NCI-H510A treated with DMSO at 0.1 percent for 48 hours (cell line): Measurements from ENCODE around the gene KRTAP3-3.
"Not testable (repeated sequence)": the region's sequence is repeated elsewhere in the genome, so short reads cannot be mapped to it uniquely, and the experiment has no call there.

Experiments
- DNase-seq: peaks from one replicate; lab custom pipeline; 2025; lab: John Stamatoyannopoulos, UW

KRTAP3-3 gene

DNA sequence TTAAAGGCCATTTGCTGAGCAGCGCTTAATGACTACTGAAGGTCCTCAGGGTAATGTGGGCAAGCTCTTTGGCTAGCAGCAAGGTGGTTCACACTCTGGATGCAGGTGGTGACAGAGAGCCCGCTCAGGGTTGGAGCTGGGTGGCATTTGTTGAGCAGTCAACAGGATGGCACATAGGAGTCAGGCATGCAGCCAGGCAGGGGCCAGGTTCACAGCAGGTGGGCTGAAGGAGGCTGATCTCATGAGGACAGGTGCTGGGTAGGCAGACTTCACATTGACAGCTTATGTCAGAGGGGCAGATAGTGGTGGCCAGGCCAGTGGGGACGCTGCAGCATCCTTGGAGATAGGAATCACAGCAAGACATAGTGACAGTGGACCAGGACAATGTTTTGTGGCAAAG, 10.4 kb upstream of the KRTAP3-3 start:
- peak; percentile 65 for DNase-seq

DNA sequence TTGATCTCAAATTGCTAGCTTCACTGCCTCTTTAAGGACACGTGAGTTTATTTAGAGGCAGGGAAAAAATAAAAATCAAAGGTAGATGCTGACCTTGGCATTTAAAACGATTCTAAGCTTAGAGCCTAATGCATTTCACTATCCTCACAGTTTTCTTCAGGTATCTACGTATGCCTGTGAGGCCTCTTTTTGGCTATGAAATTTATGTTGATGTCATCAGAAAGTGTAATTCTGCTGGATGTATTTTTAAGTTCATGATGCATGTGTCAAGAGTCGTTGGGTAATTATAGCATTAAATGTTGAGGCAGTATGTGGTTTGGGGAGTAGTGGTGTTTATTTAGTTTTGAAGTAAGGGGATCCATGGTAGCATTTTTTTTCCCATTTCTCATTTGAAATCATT, 10.0 kb upstream of the KRTAP3-3 start:
- DNase-seq = no peak

DNA sequence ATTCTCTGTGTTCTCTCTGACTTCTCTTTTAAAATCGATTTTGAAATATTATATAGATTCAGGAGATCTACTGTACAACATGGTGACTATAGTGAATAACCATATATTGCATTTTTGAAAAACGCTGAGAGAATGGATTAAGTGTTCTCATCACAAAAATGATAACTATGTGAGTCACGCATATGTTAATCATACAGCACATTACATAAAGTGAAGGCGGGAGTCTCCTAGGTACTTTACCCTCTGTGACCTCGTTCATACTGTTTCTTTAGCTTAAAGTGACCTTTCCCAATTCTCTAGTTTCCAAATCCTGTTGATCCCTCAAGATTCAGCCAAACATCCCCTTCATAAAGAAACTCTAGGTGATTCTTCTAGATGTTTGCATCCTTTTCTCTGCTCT, 8.8 kb upstream of the KRTAP3-3 start:
- no peak for DNase-seq

DNA sequence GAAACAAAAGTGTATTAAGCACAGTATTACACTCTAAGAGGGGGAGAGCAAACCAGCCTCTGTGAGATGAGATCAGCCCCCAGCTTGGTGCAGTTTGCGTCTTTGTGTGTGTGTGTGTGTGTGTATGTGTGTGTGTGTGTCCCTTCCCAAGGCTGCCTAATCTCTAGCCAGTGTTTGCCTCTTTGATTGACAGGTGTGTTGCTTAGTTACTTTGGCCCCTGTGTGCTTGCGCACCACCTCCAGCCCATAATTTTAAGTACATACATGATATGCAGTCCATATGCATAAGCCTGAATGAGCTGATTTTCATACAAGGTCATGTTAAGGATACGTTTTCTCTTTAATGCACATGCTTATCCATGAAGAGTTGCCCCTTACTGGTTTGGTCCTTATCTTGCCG, 7.8 kb upstream of the KRTAP3-3 start:
- DNase-seq = no peak

DNA sequence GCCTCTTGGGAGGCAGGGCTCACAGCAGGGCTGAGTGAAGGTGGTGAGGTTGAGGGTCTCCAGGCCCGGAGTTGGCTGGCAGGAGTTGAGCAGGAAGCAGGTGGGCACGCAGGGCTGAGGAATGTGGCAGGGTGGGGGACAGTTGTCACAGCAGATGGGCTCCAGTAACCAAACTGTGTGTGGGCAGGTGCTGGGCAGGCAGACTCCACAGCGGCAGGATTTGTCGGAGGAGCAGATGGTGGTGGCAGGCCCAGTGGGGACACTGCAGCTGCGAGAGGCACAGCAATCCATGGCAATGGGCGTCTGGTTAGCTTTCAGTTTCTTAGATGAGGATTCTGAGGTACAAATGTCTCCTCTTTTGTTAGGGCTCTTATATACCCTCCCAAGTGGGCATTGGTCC, 5.6 kb upstream of the KRTAP3-3 start, which contains the start of gene KRTAP3-2:
KRTAP3-2 (minus strand) TSS at position 344 of the 400 bp plus-strand sequence; CDS start at position 291, 53 bp downstream.
- not testable (repeated sequence) for DNase-seq

DNA sequence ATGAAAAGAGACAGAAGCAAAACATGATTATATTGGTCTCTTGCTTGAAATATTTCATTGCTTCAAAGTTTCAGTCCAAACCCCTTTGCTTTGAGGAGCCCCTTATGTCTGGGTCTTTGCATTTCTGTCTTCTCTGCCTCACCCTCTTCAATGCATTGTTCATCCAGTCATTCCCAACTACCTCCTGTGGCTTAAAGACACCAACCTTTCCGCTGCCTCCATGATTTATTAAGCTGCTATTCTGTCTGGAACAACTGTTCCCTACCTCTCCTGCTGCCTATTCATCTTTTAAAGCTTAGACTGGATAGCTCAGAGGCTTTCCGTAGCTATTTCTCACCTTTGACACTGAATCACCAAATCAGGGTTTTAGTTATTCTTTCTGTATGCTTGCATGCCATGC, 3.4 kb upstream of the KRTAP3-3 start:
- no peak for DNase-seq

DNA sequence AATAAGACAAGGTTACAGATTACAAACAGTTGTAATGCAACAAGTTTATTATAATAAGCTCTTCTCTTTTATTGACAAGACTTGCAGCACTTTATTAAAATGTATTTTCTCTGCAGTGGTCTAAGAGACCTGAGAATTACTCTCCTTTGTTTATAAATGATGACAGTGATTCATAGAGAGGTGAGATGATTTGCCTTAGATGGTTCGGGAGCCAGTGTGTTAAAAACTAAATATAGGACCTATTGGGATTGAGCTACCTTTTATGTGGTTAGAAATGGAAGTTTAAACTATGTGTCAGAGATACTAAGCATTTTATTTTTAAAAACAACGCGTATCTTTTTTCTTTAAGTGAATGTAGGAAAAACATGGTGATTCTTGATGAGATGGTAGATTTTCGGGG, 2.9 kb upstream of the KRTAP3-3 start:
- no peak for DNase-seq

DNA sequence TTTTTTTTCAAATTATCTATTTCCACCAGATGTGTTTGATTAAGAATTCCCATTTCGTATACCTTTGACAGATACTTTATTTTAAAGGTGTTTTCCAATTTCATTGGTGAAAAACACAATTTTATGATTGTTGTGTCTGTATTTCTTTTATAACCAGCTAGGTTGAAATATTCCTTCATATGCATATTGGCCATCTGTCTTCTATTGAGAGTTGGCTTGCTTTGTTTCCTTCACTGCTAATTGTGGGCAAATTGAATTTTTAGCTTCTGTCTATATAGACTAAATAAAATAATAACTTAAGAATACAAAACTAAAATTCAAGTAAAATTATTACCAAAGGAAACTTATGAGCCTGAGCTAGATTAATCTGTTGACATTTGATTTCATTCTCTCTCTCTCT, 1.2 kb upstream of the KRTAP3-3 start:
- DNase-seq = no peak

DNA sequence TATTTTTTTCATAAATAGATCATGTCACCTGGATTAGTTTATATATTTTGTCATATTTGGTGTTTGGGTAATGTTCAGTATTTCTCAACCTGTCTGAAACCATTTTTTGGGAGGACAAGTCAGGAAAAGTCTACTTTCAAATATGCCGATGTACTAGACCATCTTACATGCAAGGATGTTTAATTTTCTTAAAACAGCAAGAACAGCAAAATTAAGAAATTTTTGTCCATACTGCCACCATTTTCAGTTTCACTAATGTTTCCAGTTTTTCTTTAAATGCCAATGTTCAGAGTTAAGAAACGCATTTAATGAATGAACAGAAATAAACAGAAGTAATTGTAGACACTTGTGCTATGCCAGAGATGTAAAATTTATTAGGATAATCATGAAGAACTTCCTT, 880 bp downstream of the KRTAP3-3 start:
- no peak for DNase-seq

DNA sequence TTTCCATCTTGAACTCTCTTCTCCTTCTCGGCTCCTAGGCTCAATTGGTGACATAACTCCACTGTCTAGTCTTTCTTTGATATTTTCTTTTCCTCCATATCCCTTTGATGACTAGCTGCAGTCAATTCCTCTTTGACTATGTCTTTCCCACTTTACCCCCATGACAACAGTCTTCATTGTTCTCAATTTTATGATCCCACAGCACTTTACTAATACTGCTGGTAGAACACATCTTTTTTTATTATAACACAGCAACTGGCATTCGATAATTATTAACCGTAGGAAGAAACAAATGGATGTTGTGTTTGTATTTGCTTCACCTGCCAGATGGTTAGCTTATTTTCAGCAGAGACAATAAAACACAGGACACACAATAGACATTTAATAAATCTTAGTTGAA, 1.3 kb downstream of the KRTAP3-3 start:
- DNase-seq = no peak

DNA sequence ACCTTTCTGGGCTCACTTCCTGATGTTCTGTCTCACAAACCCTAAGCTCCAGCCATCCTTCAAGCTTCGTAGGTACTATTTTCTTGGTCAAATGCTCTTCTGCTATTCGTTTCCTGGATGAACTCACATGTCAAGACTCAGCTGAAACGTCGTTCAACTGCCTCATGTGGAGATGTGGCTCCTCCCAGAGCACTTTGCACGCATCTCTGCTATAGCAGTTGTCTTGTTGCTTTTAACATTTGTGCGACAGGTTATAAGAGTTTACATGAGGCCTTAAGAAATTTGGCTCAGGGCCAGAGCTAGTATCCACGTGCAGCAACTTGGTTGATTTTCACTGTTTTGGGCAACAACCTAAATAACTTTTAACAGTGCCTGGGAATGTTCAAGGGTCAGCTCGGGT, 7.0 kb downstream of the KRTAP3-3 start:
- DNase-seq = no peak

DNA sequence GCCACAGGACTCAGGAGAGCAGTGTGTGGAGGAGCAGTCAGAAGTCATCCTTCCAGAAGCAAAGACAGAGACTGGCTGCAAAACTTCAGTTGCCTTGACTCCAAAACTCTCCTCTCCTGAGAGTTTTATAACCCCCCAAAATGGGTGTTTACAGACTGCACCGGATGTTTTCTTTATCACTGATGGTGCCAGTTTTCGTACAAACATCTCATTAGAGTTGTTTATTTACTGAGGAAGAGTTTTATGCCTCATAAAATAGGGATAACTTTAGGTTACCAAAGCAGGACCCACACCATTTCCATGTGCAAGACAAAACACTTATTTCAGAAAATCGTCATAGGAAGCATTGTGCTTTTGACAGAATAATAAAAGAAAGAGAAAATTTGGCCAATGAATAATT, 9.7 kb downstream of the KRTAP3-3 start, which contains the start of gene KRT40:
KRT40 (minus strand) TSS at position 101 of the 400 bp plus-strand sequence; CDS start at position 48, 53 bp downstream.
- DNase-seq = no peak

DNA sequence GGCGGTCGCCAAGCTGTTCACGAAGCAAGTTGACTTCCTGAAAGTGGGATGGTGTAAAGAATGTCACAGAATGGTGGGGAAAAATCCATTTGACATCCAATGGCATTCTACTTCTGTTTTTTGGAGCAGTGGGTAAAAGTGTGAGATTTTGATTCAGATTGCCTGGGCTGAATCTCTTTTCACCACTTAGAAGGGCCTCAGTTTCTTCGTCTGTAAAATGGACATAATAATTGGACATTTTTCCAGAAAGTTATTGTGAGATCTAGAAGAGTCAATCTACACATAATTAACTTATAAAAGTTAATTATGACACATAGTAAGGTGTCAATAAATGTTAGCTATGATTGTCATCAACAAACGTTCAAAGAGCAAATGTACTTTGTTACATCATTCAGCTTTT, 12.8 kb downstream of the KRTAP3-3 start:
- no peak for DNase-seq

DNA sequence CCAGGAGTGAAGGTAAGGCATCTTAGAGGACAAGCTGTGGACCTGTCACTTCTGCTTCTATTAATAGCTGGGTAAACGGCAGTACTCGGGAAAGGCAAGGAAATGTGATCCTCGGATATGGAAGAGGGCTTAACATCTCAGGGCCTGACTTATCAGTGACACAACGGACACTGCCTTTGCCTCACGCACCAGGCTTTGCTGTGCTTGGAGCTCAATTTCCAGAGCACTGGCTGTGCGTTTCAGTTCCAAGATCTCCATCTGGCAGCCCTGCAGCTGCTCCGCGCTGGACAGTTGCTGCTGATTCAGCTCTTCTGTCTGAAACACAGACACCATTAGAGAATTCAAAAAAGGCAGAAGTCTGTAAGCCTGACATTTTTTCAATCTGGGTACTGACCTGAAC, 13.4 kb downstream of the KRTAP3-3 start:
- DNase-seq = peak; percentile 77

DNA sequence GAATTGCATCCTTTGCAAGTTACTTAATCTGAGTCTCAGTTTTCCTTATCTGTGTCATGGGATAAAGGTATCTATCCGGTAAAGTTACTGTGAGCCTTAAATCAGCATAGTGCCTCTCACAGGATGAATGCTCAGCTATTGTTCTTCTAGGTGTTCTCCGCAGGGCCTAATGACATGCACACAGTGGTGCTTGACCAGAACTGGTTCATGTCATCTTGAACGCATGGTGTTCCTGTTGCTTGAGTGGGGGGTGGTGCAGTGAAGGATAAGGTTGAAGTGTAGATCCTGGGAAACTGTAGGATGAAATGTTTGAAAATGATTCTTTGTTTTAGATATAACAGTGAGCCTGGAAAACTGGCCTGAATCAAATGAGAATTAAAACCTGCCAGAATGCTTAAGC, 13.8 kb downstream of the KRTAP3-3 start:
- DNase-seq = no peak

DNA sequence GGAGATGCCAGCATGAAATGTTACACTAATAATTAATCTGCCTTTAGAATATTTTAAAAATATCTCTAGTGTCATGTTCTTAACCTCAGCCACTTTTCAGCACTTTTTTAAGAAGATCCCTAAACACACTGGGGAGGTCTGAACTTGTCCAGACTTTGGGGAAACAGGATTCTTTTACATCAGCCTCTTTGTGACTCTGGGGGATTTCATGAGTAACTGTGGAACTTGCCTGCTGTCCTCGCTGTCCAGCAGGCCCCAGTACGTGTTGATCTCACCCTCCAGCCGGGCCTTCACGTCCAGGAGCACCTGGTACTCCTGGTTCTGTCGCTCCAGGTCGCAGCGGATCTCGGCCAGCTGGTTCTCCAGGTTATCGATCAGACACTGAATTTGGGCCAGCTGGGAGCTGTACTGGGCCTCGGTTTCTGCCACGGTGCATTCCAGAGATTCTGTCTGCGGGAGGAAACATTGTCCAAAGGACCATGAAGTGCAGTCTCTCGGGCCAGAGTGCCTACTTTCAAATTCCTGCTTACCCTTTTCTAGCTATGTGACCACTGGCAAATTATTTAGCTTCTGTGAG, 15.3 kb downstream of the KRTAP3-3 start:
- no peak for DNase-seq

DNA sequence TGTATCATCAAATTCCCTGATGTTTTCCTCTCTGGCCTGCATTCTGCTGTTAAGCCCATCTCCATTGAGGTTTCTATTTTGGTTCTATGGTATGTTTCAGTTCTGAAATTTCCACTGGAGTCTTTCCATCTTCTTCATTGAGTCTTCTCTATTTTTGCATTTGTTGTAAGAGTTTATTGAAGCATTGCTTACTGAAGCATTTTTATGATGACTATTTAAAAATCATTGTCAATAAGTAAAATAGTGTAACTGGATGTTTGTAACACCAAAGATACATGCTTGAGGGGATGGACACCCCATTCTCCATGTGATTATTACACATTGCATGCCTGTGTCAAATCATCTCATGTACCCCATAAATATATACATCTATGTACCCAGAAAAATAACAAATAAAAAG, 18.4 kb downstream of the KRTAP3-3 start:
- DNase-seq = no peak

DNA sequence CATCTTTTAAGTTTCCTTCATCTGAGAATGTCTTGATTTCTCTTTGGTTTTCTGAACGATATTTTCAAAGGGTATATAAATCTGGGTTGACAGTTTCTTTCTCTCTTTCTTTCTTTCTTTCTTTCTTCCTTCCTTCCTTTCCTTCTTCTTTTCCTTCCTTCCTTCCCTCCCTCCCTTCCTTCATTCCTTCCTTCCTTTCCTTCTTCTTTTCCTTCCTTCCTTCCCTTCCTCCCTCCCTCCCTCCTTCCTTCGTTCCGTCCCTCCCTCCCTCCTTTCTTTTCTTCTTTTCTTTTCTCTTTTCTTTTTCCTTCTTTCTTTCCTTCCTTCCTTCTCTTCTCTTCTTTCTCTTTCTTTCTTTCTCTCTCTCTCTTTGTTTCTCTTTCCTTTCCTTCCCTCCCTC, 19.6 kb downstream of the KRTAP3-3 start:
- DNase-seq = no peak

DNA sequence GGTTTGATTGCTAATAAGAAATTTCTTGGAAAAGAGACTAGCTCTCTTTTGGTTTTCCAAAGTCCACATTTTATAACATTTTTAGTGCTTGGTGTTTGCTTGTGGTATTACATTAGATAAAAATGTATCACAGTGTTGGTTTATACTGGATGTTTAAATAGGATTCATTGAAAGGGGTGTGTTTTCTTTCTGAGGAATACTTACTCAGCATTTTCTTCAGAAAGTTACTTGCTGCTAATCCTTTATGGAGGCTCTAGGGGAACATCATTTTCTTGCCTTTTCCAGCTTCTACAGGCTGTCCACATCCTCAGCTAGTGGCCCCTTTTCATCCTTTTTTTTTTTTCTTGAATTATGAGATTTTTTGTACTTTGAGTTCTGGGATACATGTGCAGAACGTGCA, 26.4 kb downstream of the KRTAP3-3 start:
- no peak for DNase-seq

DNA sequence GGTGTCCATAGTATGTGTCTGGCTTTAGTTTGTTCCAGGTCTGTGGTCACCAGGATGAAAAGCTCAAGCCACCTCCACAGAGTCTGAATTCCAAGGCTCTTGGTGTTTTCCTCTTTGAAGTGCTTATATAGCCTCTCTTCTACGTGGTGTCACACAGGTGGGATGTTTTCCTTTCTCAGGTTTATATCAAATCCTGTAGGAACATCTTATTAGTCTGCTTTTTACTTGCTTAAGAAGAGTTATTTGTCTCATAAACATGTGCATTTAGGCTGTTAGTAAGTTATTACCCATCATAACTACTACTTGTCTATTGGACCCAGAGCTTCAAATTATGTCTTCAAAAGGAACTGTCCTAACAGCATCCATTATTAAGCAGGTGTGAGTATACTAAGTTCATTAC, 27.1 kb downstream of the KRTAP3-3 start, which contains the start of gene KRT39:
KRT39 (minus strand) TSS at position 101 of the 400 bp plus-strand sequence; CDS start at position 9, 92 bp downstream.
- no peak for DNase-seq

DNA sequence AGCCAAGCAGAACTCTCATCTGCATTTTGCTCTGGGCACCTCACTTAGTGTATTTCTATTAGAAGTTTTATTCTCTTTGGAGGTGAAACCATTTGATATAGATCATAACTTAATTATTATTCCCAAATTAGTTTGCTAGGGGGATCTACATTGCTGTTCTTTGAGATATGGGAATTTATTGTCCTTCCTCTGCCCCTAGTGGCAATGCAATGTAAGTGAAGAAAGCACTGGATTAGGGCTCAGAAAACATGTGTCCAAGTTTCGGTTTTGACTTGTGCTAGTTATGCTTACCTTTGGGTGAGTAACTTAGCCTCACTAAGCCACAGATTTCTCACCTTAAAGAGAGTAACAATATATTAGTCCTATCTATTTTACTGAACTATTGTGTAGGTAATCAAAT, 30.1 kb downstream of the KRTAP3-3 start:
- DNase-seq = peak; percentile 9

DNA sequence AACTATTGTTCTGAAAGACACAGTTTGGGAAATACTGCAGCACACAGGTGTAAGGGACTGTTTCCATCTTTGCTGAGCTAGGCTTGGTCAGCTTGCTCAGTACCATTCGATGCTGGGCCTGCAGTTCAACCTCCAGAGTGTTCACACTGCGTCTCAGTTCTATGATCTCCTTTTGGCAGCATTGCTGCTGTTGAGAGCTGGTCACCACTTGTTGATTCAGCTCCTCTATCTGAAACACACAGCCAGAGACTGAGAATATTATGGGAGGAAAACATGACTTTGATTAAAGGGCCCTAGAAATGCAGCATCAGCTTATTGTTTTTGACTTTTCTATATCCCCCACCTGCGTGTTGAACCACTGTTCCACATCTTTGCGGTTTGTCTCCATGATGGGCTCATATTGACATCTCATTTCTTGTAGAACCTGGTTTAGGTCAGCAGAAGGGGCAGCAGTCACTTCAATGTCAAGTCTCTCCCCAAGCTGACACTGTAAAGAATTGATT, 31.9 kb downstream of the KRTAP3-3 start:
- no peak for DNase-seq

DNA sequence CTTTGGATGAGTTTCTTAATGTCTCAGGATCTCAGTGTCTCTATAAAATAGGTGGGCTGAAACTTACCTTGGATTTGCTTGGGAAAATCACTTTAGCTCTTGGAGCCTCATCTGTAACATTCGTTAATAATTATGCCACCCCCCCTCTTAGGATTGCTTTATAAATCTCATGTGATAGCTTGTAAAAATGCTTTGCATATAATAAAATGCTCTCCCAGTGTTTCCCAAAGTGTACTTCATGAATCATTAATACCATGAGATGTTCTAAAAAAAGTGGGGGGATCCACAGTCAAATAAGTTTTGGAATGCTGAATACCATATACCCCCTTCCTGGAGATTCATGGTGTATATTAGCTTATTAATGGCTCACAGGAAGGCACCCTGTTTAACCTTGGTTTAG, 32.4 kb downstream of the KRTAP3-3 start:
- DNase-seq = no peak

DNA sequence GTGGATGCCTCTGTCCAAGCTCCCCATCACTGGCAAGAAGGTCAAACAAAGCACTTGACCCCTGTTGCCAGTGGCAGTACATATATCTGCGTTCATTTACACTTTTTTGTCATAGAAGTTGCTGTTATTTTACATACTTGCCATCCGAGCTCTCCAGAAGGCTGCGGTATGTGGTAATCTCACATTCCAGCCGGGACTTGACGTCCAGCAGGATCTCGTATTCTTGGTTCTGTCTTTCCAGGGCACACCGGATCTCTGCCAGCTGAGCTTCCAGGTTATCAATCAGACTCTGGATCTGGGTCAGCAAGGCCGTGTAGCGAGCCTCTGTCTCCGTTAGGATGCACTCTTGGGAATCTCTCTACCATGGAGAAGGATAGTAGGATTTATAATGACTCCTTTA, 33.8 kb downstream of the KRTAP3-3 start:
- DNase-seq = no peak
